IMR-90 (cell line): ENCODE data around the gene ELOB. TPM values are rescaled to one million over a fixed set of nuclear protein-coding genes. Genes with fewer than 3 reads are reported as not detected.

Experiments
- ATAC-seq: fragments of 200-7000 bp; cut with Tn5 transposase; 2 replicates; pipeline ENCODE4 v1.9.1; 2020; ENCODE audit warnings: low read depth, mild to moderate bottlenecking, moderate library complexity
- BruUV-seq: library from RNA; stranded (reverse); fragments of 400-500 nt; replicated peaks from 2 replicates; lab custom pipeline; 2021; lab: Mats Ljungman, UMichigan
- CTCF ChIA-PET: fragments of 300-600 bp; formaldehyde crosslinking; extraction: SDS; loops from one replicate; lab custom pipeline; 2021; ENCODE audit warnings: antibody characterized with exemption; lab: Yijun Ruan, JAX
- POLR2A ChIA-PET: fragments of 300-600 bp; sonication (Branson Sonifier 250); formaldehyde crosslinking; loops from one replicate; lab custom pipeline; 2022; ENCODE audit warnings: antibody characterized with exemption; ENCODE audit not compliant: unreplicated experiment; lab: Charles Lee
- DNase-seq: peaks from one replicate; pipeline ENCODE4 v3.0.0; 2013
- H2AFZ ChIP-seq: replicated peaks from 2 replicates; pipeline ENCODE3; 2013; ENCODE audit warnings: low read length, mild to moderate bottlenecking; ENCODE audit not compliant: poor library complexity
- H2AK5ac ChIP-seq: 2 replicates; pipeline ENCODE4 v1.6.1; 2013; ENCODE audit warnings: low read depth, low read length, inconsistent platforms
- H2AK9ac ChIP-seq: replicated peaks from 2 replicates; pipeline ENCODE3; 2013; ENCODE audit warnings: mild to moderate bottlenecking, low read depth, low read length, moderate library complexity; ENCODE audit not compliant: poor library complexity
- H2BK120ac ChIP-seq: 2 replicates; pipeline ENCODE4 v1.6.1; 2013; ENCODE audit warnings: low read depth, low read length, inconsistent platforms
- H2BK15ac ChIP-seq: 3 replicates; pipeline ENCODE4 v1.6.1; 2013; ENCODE audit warnings: low read depth, low read length, inconsistent platforms
- H2BK20ac ChIP-seq: 2 replicates; pipeline ENCODE4 v1.6.1; 2013; ENCODE audit warnings: low read depth, mild to moderate bottlenecking, inconsistent platforms, low read length, moderate library complexity
- H2BK5ac ChIP-seq: 2 replicates; pipeline ENCODE4 v1.6.1; 2013; ENCODE audit warnings: mild to moderate bottlenecking, low read depth, low read length, inconsistent platforms; ENCODE audit not compliant: poor library complexity, severe bottlenecking
- H3K14ac ChIP-seq: replicated peaks from 2 replicates; pipeline ENCODE4 v1.6.1; 2013; ENCODE audit warnings: low read depth, low read length, inconsistent platforms
- H3K18ac ChIP-seq: 2 replicates; pipeline ENCODE4 v1.6.1; 2013; ENCODE audit warnings: low read depth, low read length, control low read depth
- H3K23ac ChIP-seq: 2 replicates; pipeline ENCODE4 v1.6.1; 2013; ENCODE audit warnings: low read depth, low read length, inconsistent platforms
- H3K27ac ChIP-seq: 2 replicates; pipeline ENCODE4 v1.5.1; 2013; ENCODE audit warnings: mild to moderate bottlenecking, control low read depth, low read length; ENCODE audit not compliant: insufficient read depth
- H3K27me3 ChIP-seq: 2 replicates; pipeline ENCODE4 v1.6.1; 2013; ENCODE audit warnings: low read length; ENCODE audit not compliant: control insufficient read depth, insufficient read depth
- H3K36me3 ChIP-seq: 2 replicates; pipeline ENCODE4 v1.6.1; 2013; ENCODE audit warnings: low read length, mixed read lengths; ENCODE audit not compliant: control insufficient read depth, insufficient read depth
- H3K4ac ChIP-seq: 2 replicates; pipeline ENCODE4 v1.6.1; 2013; ENCODE audit warnings: low read depth, low read length, inconsistent platforms
- H3K4me1 ChIP-seq: 2 replicates; pipeline ENCODE4 v1.6.1; 2013; ENCODE audit warnings: low read length, mixed read lengths; ENCODE audit not compliant: control insufficient read depth, insufficient read depth
- H3K4me2 ChIP-seq: 2 replicates; pipeline ENCODE4 v1.6.1; 2013; ENCODE audit warnings: low read depth, mild to moderate bottlenecking, control low read depth, low read length, moderate library complexity
- H3K4me3 ChIP-seq: 2 replicates; pipeline ENCODE4 v1.5.1; 2013; ENCODE audit warnings: low read depth, mild to moderate bottlenecking, control low read depth, low read length, moderate library complexity; ENCODE audit not compliant: insufficient read depth
- H3K56ac ChIP-seq: 2 replicates; pipeline ENCODE4 v1.6.1; 2013; ENCODE audit warnings: low read length, inconsistent platforms; ENCODE audit not compliant: insufficient read depth; ENCODE audit errors: extremely low read depth
- H3K79me1 ChIP-seq, 2 experiments: 2 replicates each; pipeline ENCODE4 v1.6.1; 2013; ENCODE audit warnings: low read length in 2 of 2, inconsistent platforms in 1 of 2, low read depth in 1 of 2
- H3K9ac ChIP-seq: 2 replicates; pipeline ENCODE4 v1.6.1; 2013; ENCODE audit warnings: low read depth, low read length, control low read depth
- H3K9me1 ChIP-seq: 2 replicates; pipeline ENCODE4 v1.6.1; 2013; ENCODE audit warnings: low read length, inconsistent platforms; ENCODE audit not compliant: insufficient read depth
- H3K9me3 ChIP-seq: 2 replicates; pipeline ENCODE4 v1.6.1; 2013; ENCODE audit warnings: low read length; ENCODE audit not compliant: control insufficient read depth, insufficient read depth
- H4K20me1 ChIP-seq: 2 replicates; pipeline ENCODE4 v1.6.1; 2013; ENCODE audit warnings: low read length, inconsistent platforms; ENCODE audit not compliant: insufficient read depth
- H4K5ac ChIP-seq: 2 replicates; pipeline ENCODE4 v1.6.1; 2013; ENCODE audit warnings: mild to moderate bottlenecking, low read depth, low read length, control low read depth
- H4K8ac ChIP-seq, 2 experiments: 2 replicates each; pipeline ENCODE4 v1.6.1; 2013; ENCODE audit warnings: low read depth in 2 of 2, low read length in 2 of 2, control low read depth in 1 of 2, inconsistent platforms in 1 of 2
- H4K91ac ChIP-seq: 2 replicates; pipeline ENCODE4 v1.6.1; 2013; ENCODE audit warnings: low read depth, low read length, inconsistent platforms; ENCODE audit not compliant: insufficient read depth
- BHLHE40 ChIP-seq: fragments of 150-350 bp; IDR thresholded peaks from 2 replicates; pipeline ENCODE4 v1.6.1; 2016; ENCODE audit warnings: mild to moderate bottlenecking, low read depth, low read length
- MXI1 ChIP-seq: IDR thresholded peaks from 2 replicates; pipeline ENCODE4 v1.6.1; 2012; ENCODE audit warnings: low read depth, mild to moderate bottlenecking, low read length, moderate library complexity, borderline replicate concordance
- WGBS, 2 experiments: methylation state at CpG; one replicate each; pipeline versions ENCODE4 v1.1.5 to v1.1.7; 2013; ENCODE audit warnings: missing lambda C conversion rate in 2 of 2; ENCODE audit not compliant: insufficient read length in 1 of 2; ENCODE audit errors: extremely low coverage in 2 of 2; 5-methylcytosine and 5-hydroxymethylcytosine counted together
- dilution Hi-C: fragments of 300-500 bp; cut with HindIII; formaldehyde crosslinking; loops from one replicate; pipeline ENCODE4 v1.14.3; 2018; ENCODE audit warnings: low sequenced_read_pairs; ENCODE audit not compliant: unreplicated experiment
- in situ Hi-C: fragments of 300-500 bp; cut with MboI; formaldehyde crosslinking; loops from 3 replicates; pipeline ENCODE4 v1.14.3; 2019; ENCODE audit warnings: low sequenced_read_pairs, inconsistent platforms, mixed read lengths
- intact Hi-C: fragments of 100-400 bp; cut with micrococcal nuclease; formaldehyde crosslinking; loops from 2 replicates; pipeline ENCODE4 v1.10.0; 2022
- polyA plus RNA-seq, 3 experiments: library from polyadenylated mRNA; depleted of rRNA; stranded (reverse); fragments of >200 nt; gene quantifications; 2 replicates each; pipeline ENCODE4 v1.2.3, GENCODE V29; 2012; ENCODE audit warnings: low replicate concordance in 1 of 3
- total RNA-seq: library from RNA; depleted of rRNA; stranded (reverse); fragments of >200 nt; gene quantifications from 2 replicates; pipeline ENCODE4 v1.2.3, GENCODE V29; 2012

ELOB gene
- total and polyA plus RNA-seq, 2 of the 4 experiments (the other 2 are of a cell fraction) = 442 to 5,859 TPM

DNA sequence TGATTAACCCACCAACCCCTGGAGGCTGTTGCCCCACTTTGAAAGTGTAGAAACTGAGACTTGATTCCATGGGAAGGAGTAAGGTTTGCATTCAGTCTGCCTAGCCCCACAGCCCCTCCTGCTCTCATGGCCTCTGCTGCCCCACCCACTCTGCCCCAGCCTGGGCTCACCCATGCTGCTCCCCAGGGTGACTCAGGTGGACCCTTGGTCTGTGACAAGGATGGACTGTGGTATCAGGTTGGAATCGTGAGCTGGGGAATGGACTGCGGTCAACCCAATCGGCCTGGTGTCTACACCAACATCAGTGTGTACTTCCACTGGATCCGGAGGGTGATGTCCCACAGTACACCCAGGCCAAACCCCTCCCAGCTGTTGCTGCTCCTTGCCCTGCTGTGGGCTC, 27.6 kb upstream of the ELOB start:
- Histone ChIP-seq H2BK15ac (no peak overlapping the region), H3K14ac (no peak overlapping the region), H4K20me1 (no peaks in the 10 kb centered on the region), H3K9me1 (no peaks in the 10 kb centered on the region), H4K8ac (no peak overlapping the region), H2BK120ac (no peak overlapping the region), H3K56ac (no peak overlapping the region), H4K91ac (no peak overlapping the region), H4K5ac (no peak overlapping the region), H2BK20ac (no peak overlapping the region), H2BK5ac (no peak overlapping the region), H3K9me3 (peaks cover 22% of the 10 kb centered on the region), H3K27me3 (peaks cover 35% of the 10 kb centered on the region), H3K4me1 (no peaks in the 10 kb centered on the region), H2AK5ac (no peak overlapping the region), H2AK9ac (no peak overlapping the region), H3K4me3 (no peak overlapping the region), H3K4ac (no peak overlapping the region), H3K79me1 (no peaks in the 10 kb centered on the region), H3K18ac (no peak overlapping the region), H3K36me3 (no peaks in the 10 kb centered on the region), H3K23ac (no peak overlapping the region), H3K4me2 (no peak overlapping the region), H2AFZ (no peak overlapping the region), H3K27ac (no peak overlapping the region), H3K9ac (no peak overlapping the region)
- ChIA-PET POLR2A (no interaction called here), CTCF (no interaction called here)
- intact Hi-C loops (no loop called here), dilution Hi-C loops (no loop called here), in situ Hi-C loops (no loop called here)
- ATAC-seq = no peak
- WGBS, 2 experiments = no CpG with 5 or more reads among the region's 4 CpGs
- no peak for DNase-seq
- no TSS peak for BruUV-seq
- TF ChIP-seq MXI1 (no peak), BHLHE40 (no peak)
